IMR-90 (cell line): ENCODE data around the gene HECW1. TPM values are rescaled to one million over a fixed set of nuclear protein-coding genes. Genes with fewer than 3 reads are reported as not detected.

Experiments used
- ATAC-seq: fragments of 200-7000 bp; cut with Tn5 transposase; 2 replicates; pipeline ENCODE4 v1.9.1; 2020; ENCODE audit warnings: low read depth, mild to moderate bottlenecking, moderate library complexity
- BruUV-seq: library from RNA; stranded (reverse); fragments of 400-500 nt; replicated peaks from 2 replicates; lab custom pipeline; 2021; lab: Mats Ljungman, UMichigan
- CTCF ChIA-PET: fragments of 300-600 bp; formaldehyde crosslinking; extraction: SDS; loops from one replicate; lab custom pipeline; 2021; ENCODE audit warnings: antibody characterized with exemption; lab: Yijun Ruan, JAX
- POLR2A ChIA-PET: fragments of 300-600 bp; sonication (Branson Sonifier 250); formaldehyde crosslinking; loops from one replicate; lab custom pipeline; 2022; ENCODE audit warnings: antibody characterized with exemption; ENCODE audit not compliant: unreplicated experiment; lab: Charles Lee
- DNase-seq: peaks from one replicate; pipeline ENCODE4 v3.0.0; 2013
- H2AFZ ChIP-seq: replicated peaks from 2 replicates; pipeline ENCODE3; 2013; ENCODE audit warnings: low read length, mild to moderate bottlenecking; ENCODE audit not compliant: poor library complexity
- H2AK5ac ChIP-seq: 2 replicates; pipeline ENCODE4 v1.6.1; 2013; ENCODE audit warnings: low read depth, low read length, inconsistent platforms
- H2AK9ac ChIP-seq: replicated peaks from 2 replicates; pipeline ENCODE3; 2013; ENCODE audit warnings: mild to moderate bottlenecking, low read depth, low read length, moderate library complexity; ENCODE audit not compliant: poor library complexity
- H2BK120ac ChIP-seq: 2 replicates; pipeline ENCODE4 v1.6.1; 2013; ENCODE audit warnings: low read depth, low read length, inconsistent platforms
- H2BK15ac ChIP-seq: 3 replicates; pipeline ENCODE4 v1.6.1; 2013; ENCODE audit warnings: low read depth, low read length, inconsistent platforms
- H2BK20ac ChIP-seq: 2 replicates; pipeline ENCODE4 v1.6.1; 2013; ENCODE audit warnings: low read depth, mild to moderate bottlenecking, inconsistent platforms, low read length, moderate library complexity
- H2BK5ac ChIP-seq: 2 replicates; pipeline ENCODE4 v1.6.1; 2013; ENCODE audit warnings: mild to moderate bottlenecking, low read depth, low read length, inconsistent platforms; ENCODE audit not compliant: poor library complexity, severe bottlenecking
- H3K14ac ChIP-seq: replicated peaks from 2 replicates; pipeline ENCODE4 v1.6.1; 2013; ENCODE audit warnings: low read depth, low read length, inconsistent platforms
- H3K18ac ChIP-seq: 2 replicates; pipeline ENCODE4 v1.6.1; 2013; ENCODE audit warnings: low read depth, low read length, control low read depth
- H3K23ac ChIP-seq: 2 replicates; pipeline ENCODE4 v1.6.1; 2013; ENCODE audit warnings: low read depth, low read length, inconsistent platforms
- H3K27ac ChIP-seq: 2 replicates; pipeline ENCODE4 v1.5.1; 2013; ENCODE audit warnings: mild to moderate bottlenecking, control low read depth, low read length; ENCODE audit not compliant: insufficient read depth
- H3K27me3 ChIP-seq: 2 replicates; pipeline ENCODE4 v1.6.1; 2013; ENCODE audit warnings: low read length; ENCODE audit not compliant: control insufficient read depth, insufficient read depth
- H3K36me3 ChIP-seq: 2 replicates; pipeline ENCODE4 v1.6.1; 2013; ENCODE audit warnings: low read length, mixed read lengths; ENCODE audit not compliant: control insufficient read depth, insufficient read depth
- H3K4ac ChIP-seq: 2 replicates; pipeline ENCODE4 v1.6.1; 2013; ENCODE audit warnings: low read depth, low read length, inconsistent platforms
- H3K4me1 ChIP-seq: 2 replicates; pipeline ENCODE4 v1.6.1; 2013; ENCODE audit warnings: low read length, mixed read lengths; ENCODE audit not compliant: control insufficient read depth, insufficient read depth
- H3K4me2 ChIP-seq: 2 replicates; pipeline ENCODE4 v1.6.1; 2013; ENCODE audit warnings: low read depth, mild to moderate bottlenecking, control low read depth, low read length, moderate library complexity
- H3K4me3 ChIP-seq: 2 replicates; pipeline ENCODE4 v1.5.1; 2013; ENCODE audit warnings: low read depth, mild to moderate bottlenecking, control low read depth, low read length, moderate library complexity; ENCODE audit not compliant: insufficient read depth
- H3K56ac ChIP-seq: 2 replicates; pipeline ENCODE4 v1.6.1; 2013; ENCODE audit warnings: low read length, inconsistent platforms; ENCODE audit not compliant: insufficient read depth; ENCODE audit errors: extremely low read depth
- H3K79me1 ChIP-seq, 2 experiments: 2 replicates each; pipeline ENCODE4 v1.6.1; 2013; ENCODE audit warnings: low read length in 2 of 2, inconsistent platforms in 1 of 2, low read depth in 1 of 2
- H3K9ac ChIP-seq: 2 replicates; pipeline ENCODE4 v1.6.1; 2013; ENCODE audit warnings: low read depth, low read length, control low read depth
- H3K9me1 ChIP-seq: 2 replicates; pipeline ENCODE4 v1.6.1; 2013; ENCODE audit warnings: low read length, inconsistent platforms; ENCODE audit not compliant: insufficient read depth
- H3K9me3 ChIP-seq: 2 replicates; pipeline ENCODE4 v1.6.1; 2013; ENCODE audit warnings: low read length; ENCODE audit not compliant: control insufficient read depth, insufficient read depth
- H4K20me1 ChIP-seq: 2 replicates; pipeline ENCODE4 v1.6.1; 2013; ENCODE audit warnings: low read length, inconsistent platforms; ENCODE audit not compliant: insufficient read depth
- H4K5ac ChIP-seq: 2 replicates; pipeline ENCODE4 v1.6.1; 2013; ENCODE audit warnings: mild to moderate bottlenecking, low read depth, low read length, control low read depth
- H4K8ac ChIP-seq, 2 experiments: 2 replicates each; pipeline ENCODE4 v1.6.1; 2013; ENCODE audit warnings: low read depth in 2 of 2, low read length in 2 of 2, control low read depth in 1 of 2, inconsistent platforms in 1 of 2
- H4K91ac ChIP-seq: 2 replicates; pipeline ENCODE4 v1.6.1; 2013; ENCODE audit warnings: low read depth, low read length, inconsistent platforms; ENCODE audit not compliant: insufficient read depth
- BHLHE40 ChIP-seq: fragments of 150-350 bp; IDR thresholded peaks from 2 replicates; pipeline ENCODE4 v1.6.1; 2016; ENCODE audit warnings: mild to moderate bottlenecking, low read depth, low read length
- CEBPB ChIP-seq: IDR thresholded peaks from 2 replicates; pipeline ENCODE4 v1.6.1; 2012; ENCODE audit warnings: low read depth, low read length, improper control_type of control experiment
- CHD1 ChIP-seq: IDR thresholded peaks from 2 replicates; pipeline ENCODE4 v1.6.1; 2012; ENCODE audit warnings: low read depth, low read length, improper control_type of control experiment
- FOS ChIP-seq: fragments of 150-350 bp; IDR thresholded peaks from 2 replicates; pipeline ENCODE4 v1.6.1; 2016; ENCODE audit warnings: low read depth, low read length
- MAFK ChIP-seq: IDR thresholded peaks from 2 replicates; pipeline ENCODE4 v1.6.1; 2012; ENCODE audit warnings: low read depth, low read length, improper control_type of control experiment
- MAZ ChIP-seq: IDR thresholded peaks from 2 replicates; pipeline ENCODE4 v1.6.1; 2012; ENCODE audit warnings: low read depth, mild to moderate bottlenecking, low read length, improper control_type of control experiment, moderate library complexity, borderline replicate concordance
- MXI1 ChIP-seq: IDR thresholded peaks from 2 replicates; pipeline ENCODE4 v1.6.1; 2012; ENCODE audit warnings: low read depth, mild to moderate bottlenecking, low read length, moderate library complexity, borderline replicate concordance
- NFE2L2 ChIP-seq: fragments of 150-350 bp; IDR thresholded peaks from 2 replicates; pipeline ENCODE4 v1.6.1; 2016; ENCODE audit warnings: low read depth, mild to moderate bottlenecking, low read length
- POLR2A ChIP-seq: IDR thresholded peaks from 2 replicates; pipeline ENCODE4 v1.6.1; 2012; ENCODE audit warnings: mild to moderate bottlenecking, low read depth, low read length
- RAD21 ChIP-seq: IDR thresholded peaks from 2 replicates; pipeline ENCODE4 v1.6.1; 2012; ENCODE audit warnings: low read length, improper control_type of control experiment
- RCOR1 ChIP-seq: IDR thresholded peaks from 2 replicates; pipeline ENCODE4 v1.6.1; 2012; ENCODE audit warnings: mild to moderate bottlenecking, low read length, improper control_type of control experiment; ENCODE audit not compliant: insufficient replicate concordance
- RFX5 ChIP-seq: IDR thresholded peaks from 2 replicates; pipeline ENCODE4 v1.8.0; 2012; ENCODE audit warnings: low read depth, mild to moderate bottlenecking, low read length, moderate library complexity
- SMC3 ChIP-seq: fragments of 150-350 bp; IDR thresholded peaks from 2 replicates; pipeline ENCODE4 v1.6.1; 2016; ENCODE audit warnings: low read depth, mild to moderate bottlenecking, antibody characterized with exemption, low read length, moderate library complexity
- USF2 ChIP-seq: fragments of 150-350 bp; IDR thresholded peaks from 2 replicates; pipeline ENCODE4 v1.6.1; 2017; ENCODE audit warnings: mild to moderate bottlenecking, antibody characterized with exemption, low read length, low read depth
- WGBS, 2 experiments: methylation state at CpG; one replicate each; pipeline versions ENCODE4 v1.1.5 to v1.1.7; 2013; ENCODE audit warnings: missing lambda C conversion rate in 2 of 2; ENCODE audit not compliant: insufficient read length in 1 of 2; ENCODE audit errors: extremely low coverage in 2 of 2; 5-methylcytosine and 5-hydroxymethylcytosine counted together
- dilution Hi-C: fragments of 300-500 bp; cut with HindIII; formaldehyde crosslinking; loops from one replicate; pipeline ENCODE4 v1.14.3; 2018; ENCODE audit warnings: low sequenced_read_pairs; ENCODE audit not compliant: unreplicated experiment
- in situ Hi-C: fragments of 300-500 bp; cut with MboI; formaldehyde crosslinking; loops from 3 replicates; pipeline ENCODE4 v1.14.3; 2019; ENCODE audit warnings: low sequenced_read_pairs, inconsistent platforms, mixed read lengths
- intact Hi-C: fragments of 100-400 bp; cut with micrococcal nuclease; formaldehyde crosslinking; loops from 2 replicates; pipeline ENCODE4 v1.10.0; 2022
- polyA plus RNA-seq, 3 experiments: library from polyadenylated mRNA; depleted of rRNA; stranded (reverse); fragments of >200 nt; gene quantifications; 2 replicates each; pipeline ENCODE4 v1.2.3, GENCODE V29; 2012; ENCODE audit warnings: low replicate concordance in 1 of 3
- total RNA-seq: library from RNA; depleted of rRNA; stranded (reverse); fragments of >200 nt; gene quantifications from 2 replicates; pipeline ENCODE4 v1.2.3, GENCODE V29; 2012
- TF ChIP-seq, protein P1 (sequence below): fragments of 150-350 bp; IDR thresholded peaks from 2 replicates; pipeline ENCODE4 v1.6.1; 2016; ENCODE audit warnings: low read depth, mild to moderate bottlenecking, low read length, moderate library complexity, borderline replicate concordance

HECW1 gene
- total and polyA plus RNA-seq, 2 of the 4 experiments (the other 2 are of a cell fraction): 0.56 to 1.3 TPM

- Histone ChIP-seq H2BK120ac (no peak overlapping the region), H3K18ac (no peak overlapping the region), H3K27ac (no peak overlapping the region), H2AFZ (no peak overlapping the region), H2BK15ac (no peak overlapping the region), H2AK9ac (no peak overlapping the region), H3K23ac (no peak overlapping the region), H3K4me1 (no peaks in the 10 kb centered on the region), H3K27me3 (no peaks in the 10 kb centered on the region; the same call in 1 of the 2 replicates), H4K5ac (no peak overlapping the region), H3K9me1 (no peaks in the 10 kb centered on the region), H4K20me1 (no peaks in the 10 kb centered on the region), H3K56ac (no peak overlapping the region), H3K79me1 (no peaks in the 10 kb centered on the region), H3K4ac (no peak overlapping the region), H3K4me2 (no peak overlapping the region), H2BK5ac (no peak overlapping the region), H3K4me3 (no peak overlapping the region), H3K9me3 (no peaks in the 10 kb centered on the region), H2BK20ac (no peak overlapping the region), H3K36me3 (no peaks in the 10 kb centered on the region), H3K9ac (no peak overlapping the region), H4K8ac (no peak overlapping the region), H3K14ac (no peak overlapping the region), H2AK5ac (no peak overlapping the region), H4K91ac (no peak overlapping the region)
- no peak for DNase-seq
- ATAC-seq: no peak
- CTCF ChIA-PET: no interaction called here
- dilution Hi-C loops (no loop called here), in situ Hi-C loops (no loop called here), intact Hi-C loops (no loop called here)
- no peak for TF ChIP-seq RFX5
- TF ChIP-seq BHLHE40: no peak
- TF ChIP-seq POLR2A: no peak
- no peak for TF ChIP-seq RAD21
- TF ChIP-seq MAZ: no peak
- no peak for TF ChIP-seq CEBPB
- no peak for TF ChIP-seq USF2
- TF ChIP-seq, protein P1, sequence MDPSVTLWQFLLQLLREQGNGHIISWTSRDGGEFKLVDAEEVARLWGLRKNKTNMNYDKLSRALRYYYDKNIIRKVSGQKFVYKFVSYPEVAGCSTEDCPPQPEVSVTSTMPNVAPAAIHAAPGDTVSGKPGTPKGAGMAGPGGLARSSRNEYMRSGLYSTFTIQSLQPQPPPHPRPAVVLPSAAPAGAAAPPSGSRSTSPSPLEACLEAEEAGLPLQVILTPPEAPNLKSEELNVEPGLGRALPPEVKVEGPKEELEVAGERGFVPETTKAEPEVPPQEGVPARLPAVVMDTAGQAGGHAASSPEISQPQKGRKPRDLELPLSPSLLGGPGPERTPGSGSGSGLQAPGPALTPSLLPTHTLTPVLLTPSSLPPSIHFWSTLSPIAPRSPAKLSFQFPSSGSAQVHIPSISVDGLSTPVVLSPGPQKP: no peak
- no peak for TF ChIP-seq CHD1
- TF ChIP-seq MXI1: no peak
- no peak for TF ChIP-seq FOS
- no peak for TF ChIP-seq MAFK
- no peak for TF ChIP-seq NFE2L2
- TF ChIP-seq RCOR1: no peak
- TF ChIP-seq SMC3: no peak
- WGBS, 2 experiments: no CpG with 5 or more reads among the region's 2 CpGs
- BruUV-seq: no TSS peak
- POLR2A ChIA-PET: no interaction called here
These were observed 228.7 kb downstream of the HECW1 start for GRCh38 chr7:43341132-43341531.
